Esophagus squamous epithelium (tissue), 4 donors: ENCODE measurements around the gene NEB.

Experiments
- CTCF ChIP-seq, 6 experiments: fragments of 450-650 bp in 4 of 6; fragments of 200-600 bp in 2 of 6; sonication (generic) in 2 of 6; IDR thresholded peaks; one replicate each; pipeline ENCODE4 v1.5.1; 2016 to 2019; ENCODE audit warnings: antibody characterized with exemption in 6 of 6, mild to moderate bottlenecking in 4 of 6, moderate library complexity in 4 of 6
- POLR2A ChIP-seq, 4 donors: fragments of 450-650 bp; IDR thresholded peaks; one replicate each; pipeline ENCODE4 v1.6.1; 2017; ENCODE audit warnings: antibody characterized with exemption in 4 of 4, mild to moderate bottlenecking in 4 of 4, moderate library complexity in 3 of 4

GRCh38 chr2:151707857-151708256 lies 26.4 kb downstream of the NEB start:
- no peak for TF ChIP-seq CTCF (IDR thresholded peaks at IDR 0.05)
- no peak for TF ChIP-seq POLR2A (IDR thresholded peaks at IDR 0.05)
